Left renal pelvis (tissue), 4 donors: ENCODE measurements around the gene CEP350. TPM values are rescaled to one million over a fixed set of nuclear protein-coding genes. Genes with fewer than 3 reads are reported as not detected.
A peak's percentile ranks its signal among the peaks of the same experiment; 100 is the strongest.

ENCODE experiments used
- DNase-seq, 4 donors: peaks; one replicate each; pipeline ENCODE4 v3.0.0-alpha.2; 2013; ENCODE audit warnings: low read depth in 4 of 4, low spot score in 3 of 4
- polyA plus RNA-seq, 4 donors: library from polyadenylated mRNA; unstranded; fragments of 120-200 nt; gene quantifications; one replicate each; pipeline ENCODE4 v1.2.1, GENCODE V29; 2013; ENCODE audit not compliant: insufficient read length in 4 of 4

The CEP350 gene
- polyA plus RNA-seq, 4 donors: 20.7 to 31.5 (median 28.7) TPM

DNA sequence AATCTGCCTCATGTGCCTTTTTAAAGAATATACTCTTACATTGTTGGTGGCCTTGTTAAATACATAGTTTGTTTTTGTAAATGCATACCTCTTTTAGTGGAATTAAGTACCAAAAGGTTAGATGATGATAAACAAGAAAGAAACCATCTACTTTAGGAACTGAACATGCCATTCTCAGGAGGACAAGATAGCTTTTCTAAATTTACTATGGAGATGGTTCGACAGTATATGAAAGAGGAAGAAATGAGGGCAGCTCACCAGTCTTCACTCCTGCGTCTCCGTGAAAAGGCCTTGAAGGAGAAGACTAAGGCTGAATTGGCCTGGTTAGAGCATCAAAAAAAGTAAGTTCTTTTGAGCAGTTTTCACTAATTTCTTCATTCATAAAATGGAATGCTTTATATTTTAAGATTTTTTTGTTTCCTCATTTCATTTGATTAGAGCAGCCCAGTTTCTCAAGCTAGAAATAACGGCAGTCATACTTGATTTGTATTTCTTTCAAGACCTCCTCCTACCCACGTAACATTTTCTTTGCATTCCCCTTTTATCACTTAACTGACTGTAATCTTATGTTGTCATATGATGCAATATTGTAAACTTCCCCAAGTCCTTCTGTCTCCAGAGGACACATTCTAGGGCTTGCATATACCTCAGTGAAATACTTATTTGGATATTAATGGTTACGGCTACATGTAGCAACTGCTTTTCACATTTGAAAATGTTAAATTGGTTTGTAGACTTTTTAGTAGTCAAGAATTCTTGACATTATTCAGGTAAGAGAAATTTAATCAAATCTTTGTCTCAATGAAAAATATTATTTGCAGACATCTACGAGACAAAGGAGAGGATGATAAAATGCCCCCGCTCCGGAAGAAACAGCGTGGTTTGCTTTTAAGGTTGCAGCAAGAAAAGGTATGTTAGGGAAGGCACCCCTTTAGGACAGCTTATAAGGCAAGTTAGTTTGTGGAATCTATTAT is 99.3 kb downstream of the CEP350 start:
- DNase-seq: no peak

DNA sequence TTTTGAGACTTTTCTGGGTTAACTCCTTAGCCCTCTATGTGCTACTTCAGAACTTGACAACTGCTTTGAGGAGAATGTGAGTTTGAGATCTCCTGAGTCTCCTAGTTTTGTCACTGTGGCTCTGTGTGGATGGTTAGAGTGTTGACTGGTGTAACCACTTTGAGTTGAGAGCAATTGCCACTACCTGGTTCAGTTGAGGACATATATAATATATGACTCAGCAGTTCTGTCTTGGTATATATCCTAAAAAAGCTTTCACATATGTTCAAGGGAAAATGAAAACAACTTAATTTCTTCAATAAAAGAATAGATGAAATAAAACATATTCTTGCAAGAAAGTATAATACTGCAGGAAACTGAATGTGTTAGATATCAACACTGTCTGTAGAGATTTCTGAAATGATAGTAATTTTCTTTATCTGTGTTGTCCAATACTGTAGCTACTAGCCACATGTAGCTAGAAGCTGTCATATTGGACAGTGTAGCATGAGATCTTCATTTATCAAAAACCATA is 103.3 kb downstream of the CEP350 start:
- DNase-seq: no peak

DNA sequence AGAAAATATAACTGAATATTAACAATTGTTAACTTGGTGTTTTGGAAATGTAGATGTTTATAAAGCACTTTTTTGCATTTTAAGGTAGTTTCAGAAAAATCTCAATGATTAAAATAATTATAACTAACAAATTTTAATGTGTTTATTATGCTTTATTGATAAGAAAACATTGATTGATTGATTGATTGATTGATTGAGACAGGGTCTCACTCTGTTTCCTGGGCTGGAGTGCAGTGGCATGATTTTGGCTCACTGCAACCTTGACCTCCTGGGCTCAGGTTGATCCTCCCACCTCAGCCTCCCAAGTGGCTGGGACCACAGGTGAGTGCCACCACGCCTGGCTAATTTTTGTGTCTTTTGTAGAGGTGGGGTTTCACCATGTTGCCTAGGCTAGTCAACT is 106.4 kb downstream of the CEP350 start:
- DNase-seq: no peak

DNA sequence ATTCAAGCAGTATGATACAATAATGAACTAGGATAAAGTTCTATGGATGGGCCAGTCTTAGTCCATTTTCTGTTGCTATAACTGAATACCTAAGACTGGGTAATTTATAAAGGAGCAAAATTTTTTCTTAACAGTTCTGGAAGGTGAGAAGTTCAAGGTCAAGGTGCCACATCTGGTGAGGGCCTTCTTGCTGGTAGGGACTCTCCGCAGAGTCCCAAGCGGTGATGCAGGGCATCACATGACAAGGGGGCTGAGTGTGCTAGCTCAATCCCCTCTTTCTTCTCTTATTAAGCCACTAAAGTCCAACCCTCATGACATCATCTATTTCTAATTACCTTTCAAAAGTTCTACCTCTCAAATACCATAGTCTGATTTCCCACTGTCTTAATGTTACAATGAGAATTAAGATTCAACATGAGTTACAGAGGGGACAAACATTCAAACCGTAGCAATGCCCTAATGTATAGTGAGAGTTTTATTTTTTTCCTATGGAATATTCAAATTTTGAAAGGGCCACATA is 107.9 kb downstream of the CEP350 start:
- DNase-seq: no peak

DNA sequence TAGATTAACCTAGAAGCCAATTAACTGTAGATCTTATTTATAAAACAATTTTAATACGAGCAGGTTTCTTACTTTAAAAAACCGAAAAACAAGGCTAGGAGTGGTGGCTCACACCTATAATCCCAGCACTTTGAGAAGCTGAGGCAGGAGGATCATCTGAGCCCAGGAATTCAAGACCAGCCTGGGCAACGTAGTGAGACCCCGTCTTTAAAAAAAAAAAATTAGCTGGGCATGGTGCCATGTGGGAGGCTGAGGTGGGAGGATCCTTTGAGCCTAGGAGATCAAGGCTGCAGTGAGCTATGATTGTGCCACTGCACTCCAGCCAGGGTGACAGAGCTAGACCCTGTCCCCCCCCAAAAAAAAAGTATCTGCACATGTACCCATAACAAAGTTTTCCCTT is 110.8 kb downstream of the CEP350 start:
- no peak for DNase-seq

DNA sequence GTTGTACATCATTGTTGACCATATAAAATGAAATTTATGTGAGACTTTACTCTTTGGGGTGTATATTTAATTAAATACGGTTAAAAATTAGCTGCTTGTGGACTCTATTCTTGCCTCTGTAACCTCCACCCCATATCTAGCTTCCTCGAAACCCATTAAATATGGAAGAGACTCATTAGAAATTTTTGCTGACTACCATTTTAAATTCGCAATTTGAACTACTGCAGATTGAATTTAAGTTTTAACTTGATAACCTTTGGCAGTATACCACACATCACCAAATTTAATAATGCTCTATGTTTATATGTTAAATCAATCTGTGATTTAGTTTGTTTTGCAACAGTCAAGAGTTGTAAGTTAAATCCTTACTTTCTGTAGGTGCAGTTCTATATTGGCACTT is 111.5 kb downstream of the CEP350 start:
- DNase-seq: no peak

DNA sequence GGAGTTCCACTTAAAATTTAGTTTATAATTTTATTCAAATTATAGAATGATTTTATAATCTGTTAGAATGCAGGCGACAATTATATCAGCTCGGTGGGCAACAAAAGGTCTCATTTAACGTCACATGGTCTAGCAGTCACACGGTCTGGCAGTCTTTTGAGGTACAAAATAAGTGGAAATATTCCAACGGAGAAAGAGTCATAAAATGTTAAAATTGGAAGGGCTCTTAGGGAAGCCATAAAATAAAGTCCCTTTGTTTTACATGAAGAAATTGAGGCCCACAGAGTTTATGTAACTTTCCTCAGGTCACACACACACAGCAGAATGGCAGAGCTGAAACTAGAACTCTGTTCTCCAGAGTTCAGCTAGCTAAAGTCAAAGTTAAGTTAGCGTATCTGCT is 115.7 kb downstream of the CEP350 start:
- no peak for DNase-seq

DNA sequence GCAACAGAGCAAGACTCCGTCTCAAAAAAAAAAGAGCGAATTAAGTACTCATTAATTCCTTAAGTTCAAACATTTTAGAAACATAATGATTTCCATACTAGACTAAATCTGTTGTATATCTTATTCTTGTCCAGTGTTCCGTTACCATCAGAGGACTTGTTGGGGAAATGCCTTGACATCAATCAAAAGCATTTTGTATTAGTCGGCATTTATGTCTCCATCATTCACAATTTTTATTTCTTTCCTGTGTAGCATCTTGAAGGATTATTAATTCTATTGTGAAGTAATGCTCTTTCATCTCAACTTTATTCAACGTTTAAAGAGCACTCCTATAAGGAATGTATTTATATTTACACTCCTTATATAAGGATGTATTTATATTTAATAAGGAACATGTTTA is 117.1 kb downstream of the CEP350 start:
- DNase-seq: no peak

DNA sequence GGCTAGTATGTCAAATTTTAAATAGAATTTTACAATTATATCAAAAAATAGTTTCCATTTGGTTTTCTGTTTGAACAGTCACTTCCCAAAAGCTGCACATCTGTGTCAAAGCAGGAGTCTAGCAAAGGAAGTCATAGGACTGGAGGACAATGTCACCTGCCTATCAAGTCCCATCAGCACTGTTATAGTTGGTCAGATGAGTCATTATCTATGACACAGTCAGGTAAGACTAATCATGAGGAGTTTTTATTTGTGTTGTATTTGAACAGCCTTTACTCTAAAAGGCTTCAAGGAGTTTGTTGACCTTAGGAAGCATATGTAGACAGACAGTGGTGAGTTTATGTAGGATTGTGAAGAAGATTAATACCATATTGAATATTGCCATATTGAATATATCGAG is 125.8 kb downstream of the CEP350 start:
- DNase-seq: no peak

DNA sequence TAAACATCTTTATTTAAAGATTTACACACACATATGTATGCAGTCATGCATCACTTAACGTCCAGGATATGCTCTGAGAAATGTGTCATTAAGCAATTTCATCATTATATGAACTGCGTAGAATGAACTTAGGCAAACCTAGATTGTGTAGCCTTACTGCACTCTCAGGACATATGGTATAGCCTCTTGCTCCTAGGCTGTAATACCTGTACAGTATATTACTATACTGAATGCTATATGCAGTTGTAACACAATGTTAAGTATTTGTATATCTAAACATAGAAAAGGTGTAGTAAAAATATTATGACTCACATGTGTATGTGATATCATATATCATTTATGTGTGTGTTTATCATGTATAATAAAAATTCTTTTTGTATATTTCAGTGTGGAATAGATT is 126.9 kb downstream of the CEP350 start:
- no peak for DNase-seq

DNA sequence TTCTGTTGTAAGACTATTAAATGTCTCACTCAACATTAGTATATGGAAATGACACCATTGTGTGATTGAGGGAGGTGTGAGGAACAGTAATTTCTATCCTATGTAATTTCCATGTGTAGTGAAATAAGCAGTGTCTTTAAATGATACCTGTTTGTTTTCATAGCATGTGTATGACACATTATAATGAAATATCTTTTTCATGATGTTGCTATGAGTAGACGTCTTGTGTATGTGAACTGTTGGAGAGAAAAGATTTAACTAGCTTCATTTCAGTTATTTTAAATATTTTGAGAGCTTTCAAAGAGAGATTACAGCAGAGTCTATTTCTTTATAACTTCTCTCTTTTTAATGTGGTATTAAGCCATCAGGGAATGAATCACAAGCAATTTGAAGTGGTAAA is 128.6 kb downstream of the CEP350 start:
- DNase-seq: no peak

DNA sequence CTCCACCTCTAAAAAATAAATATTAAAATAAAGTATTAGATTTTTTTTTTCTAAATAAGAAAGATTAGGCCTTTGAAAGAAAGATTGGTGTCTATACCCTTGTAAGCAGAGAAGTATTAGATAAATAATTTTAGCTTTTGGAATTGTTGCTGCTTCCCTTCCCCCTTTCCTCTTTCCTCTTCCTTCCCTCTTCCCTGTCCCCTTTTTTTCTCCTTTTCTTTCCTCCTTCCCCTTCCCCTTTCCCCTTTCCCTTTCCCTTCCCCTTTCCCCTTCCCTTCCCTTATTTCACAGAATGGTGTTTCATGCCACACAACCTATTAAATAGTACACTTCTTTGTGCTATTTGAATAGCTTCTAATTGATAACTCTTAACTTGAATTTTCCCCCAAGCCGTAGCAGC is 130.3 kb downstream of the CEP350 start:
- DNase-seq: no peak

DNA sequence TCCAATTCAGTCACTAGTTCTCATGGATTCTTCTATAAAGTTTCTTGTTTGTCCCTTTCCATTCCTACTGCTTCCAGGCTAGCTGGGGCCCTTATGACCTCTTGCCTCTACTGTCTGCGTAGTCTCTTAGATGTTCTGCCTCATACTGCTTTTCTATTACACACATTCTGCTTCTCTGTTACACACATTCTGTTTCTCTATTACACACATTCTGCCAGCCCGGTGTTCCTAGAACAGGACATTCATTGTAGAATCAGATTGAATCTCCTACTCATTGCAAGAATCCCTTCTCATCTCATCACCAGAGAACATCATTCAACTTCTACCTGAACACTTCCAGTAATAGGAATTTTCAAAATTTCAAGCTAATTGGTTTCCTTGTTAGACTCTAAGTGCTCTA is 130.7 kb downstream of the CEP350 start:
- DNase-seq: no peak

DNA sequence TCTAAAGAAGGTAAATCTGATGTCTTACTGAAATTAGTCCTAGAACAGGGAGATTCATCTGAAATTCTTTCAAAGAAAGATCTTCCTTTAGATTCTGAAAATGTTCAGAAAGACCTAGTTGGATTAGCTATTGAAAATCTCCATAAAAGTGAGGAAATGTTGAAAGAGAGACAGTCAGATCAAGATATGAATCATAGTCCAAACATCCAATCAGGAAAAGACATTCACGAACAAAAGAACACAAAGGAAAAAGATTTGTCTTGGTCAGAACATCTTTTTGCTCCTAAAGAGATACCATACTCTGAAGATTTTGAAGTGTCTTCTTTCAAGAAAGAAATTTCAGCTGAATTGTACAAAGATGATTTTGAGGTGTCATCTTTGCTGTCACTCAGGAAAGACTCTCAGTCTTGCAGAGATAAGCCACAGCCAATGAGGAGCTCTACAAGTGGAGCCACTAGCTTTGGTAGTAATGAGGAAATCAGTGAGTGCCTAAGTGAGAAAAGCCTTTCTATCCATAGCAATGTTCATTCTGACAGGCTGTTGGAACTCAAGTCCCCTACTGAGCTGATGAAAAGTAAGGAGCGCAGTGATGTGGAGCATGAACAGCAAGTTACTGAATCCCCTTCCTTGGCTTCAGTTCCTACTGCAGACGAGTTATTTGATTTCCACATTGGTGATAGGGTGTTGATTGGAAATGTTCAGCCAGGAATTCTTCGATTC is 138.5 kb downstream of the CEP350 start:
- no peak for DNase-seq

DNA sequence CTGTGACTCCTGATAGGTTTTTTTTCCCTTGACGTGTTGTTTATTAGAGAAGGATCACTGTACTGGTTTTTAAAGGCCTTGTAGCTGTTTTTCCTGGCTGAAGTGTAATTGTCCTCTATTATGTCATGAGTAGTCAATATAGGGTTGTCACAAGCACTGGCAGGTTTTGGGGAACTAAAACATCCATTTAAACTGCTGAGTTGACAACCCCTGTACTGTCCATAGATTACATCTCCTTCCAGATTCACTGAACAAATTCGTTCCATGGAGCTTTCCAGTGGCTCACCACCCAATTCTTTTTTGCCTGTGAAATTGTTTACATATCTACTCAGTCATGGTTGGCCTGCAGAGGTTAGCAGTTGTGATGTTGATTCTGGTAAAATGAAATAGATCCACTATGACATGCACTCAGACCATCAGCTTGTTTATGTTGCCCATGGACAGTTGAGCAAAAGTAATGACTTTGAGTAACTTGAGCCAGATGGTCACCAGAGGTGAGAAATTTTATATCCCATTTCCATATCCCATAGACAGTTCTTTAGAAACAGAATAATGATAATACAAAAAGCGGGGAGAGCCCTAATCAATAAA is 140.2 kb downstream of the CEP350 start:
- DNase-seq: peak in 1 of 4 donors; percentile 15

DNA sequence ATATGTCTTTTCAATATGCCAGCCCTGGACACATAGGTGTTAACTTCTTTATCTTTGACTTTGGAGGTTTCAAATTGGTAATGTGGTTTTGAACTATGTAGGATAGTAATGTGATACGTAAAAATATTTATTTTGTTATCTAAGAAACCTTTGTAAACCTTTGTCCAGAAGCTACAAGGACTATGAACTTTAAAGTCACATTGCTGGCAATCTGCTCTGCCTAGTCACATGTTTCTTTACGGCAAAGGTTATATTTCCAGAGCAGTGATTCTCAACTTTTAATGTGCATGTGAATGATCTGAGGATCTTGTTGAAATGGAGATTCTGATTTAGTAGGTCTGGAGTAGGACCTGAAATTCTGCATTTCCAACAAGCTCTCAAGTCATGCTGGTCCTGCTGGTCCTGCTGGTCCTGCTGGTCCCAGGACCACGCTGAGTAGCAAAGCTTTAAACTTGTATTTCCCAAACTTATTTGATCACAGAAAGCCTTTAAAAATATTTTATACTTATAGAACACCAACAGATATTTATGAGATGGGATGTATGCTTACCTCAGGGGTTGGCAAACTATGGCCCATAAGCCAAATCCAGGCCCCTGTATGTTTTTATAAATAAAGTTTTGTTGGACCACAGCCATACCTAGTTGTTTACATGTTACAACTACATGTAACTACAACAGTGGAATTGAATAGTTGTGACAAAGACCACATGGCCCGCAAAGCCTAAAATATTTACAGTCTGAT is 142.1 kb downstream of the CEP350 start:
- no peak for DNase-seq

DNA sequence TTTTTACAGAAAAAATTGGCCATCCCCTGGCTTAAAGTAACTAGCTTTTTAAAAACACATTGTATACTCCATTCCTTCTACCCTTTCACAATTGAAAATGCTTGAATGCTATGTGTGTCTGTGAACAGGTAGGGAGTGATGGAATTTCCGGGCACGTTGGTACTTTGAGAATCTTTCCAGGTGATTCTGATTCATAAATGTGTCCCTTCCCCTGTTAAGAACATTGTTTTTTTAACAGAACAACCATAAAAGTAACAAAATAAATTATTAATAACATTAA is 142.7 kb downstream of the CEP350 start:
- no peak for DNase-seq

DNA sequence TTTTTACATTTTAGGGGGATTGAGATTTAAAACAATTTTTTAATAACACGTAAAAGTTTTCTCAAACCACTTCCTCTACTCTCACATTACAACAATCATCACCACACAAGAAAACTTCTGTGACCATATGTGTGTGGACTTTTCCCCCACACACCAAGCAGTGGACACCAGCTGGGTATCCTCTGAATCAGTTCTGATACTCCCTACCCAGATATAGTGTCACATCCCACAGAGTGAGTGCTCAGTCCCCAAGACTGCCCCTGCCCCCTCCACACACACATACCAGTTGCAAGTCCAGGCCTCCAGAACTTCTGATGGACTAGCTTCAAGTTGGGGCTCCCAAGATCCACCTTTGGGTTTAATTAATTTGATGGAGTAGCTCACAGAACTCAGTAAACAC is 146.8 kb downstream of the CEP350 start:
- no peak for DNase-seq

DNA sequence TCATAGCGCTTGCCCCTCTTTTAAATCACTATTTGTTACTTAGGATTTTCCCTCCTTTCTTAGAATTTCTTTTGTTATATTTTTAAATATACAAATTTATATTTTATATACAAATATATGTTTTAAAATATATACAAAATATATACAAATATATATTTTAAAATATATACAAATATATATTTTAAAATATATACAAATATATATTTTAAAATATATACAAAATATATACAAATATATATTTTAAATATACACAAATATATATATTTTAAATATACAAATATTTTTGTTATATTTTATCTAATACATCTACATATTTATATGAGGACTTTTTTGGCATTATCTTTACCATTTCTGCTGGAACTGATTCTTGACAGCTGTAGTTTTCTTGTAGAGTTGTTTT is 149.2 kb downstream of the CEP350 start:
- DNase-seq: no peak

DNA sequence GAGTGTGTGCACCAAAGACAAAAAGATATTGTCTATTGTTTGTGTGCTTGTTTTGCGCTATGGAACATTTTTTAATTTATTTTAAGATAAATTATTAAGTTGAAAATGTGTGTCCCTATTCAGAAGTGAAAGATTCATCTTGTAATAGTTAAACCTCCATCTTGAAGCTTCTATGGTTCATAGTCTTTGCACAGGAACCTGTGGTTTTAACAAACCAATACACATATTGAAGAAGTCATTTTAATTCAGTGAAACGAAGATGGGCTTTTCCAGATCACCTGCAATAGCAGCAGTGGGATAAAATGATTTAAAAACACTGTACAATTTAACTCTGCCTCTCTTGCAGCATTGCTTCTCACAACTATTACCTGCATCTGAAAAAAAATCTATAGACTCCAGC is 157.5 kb downstream of the CEP350 start:
- no peak for DNase-seq
